CD4-positive, alpha-beta T cell treated with Interleukin-1 beta for 1 hour (primary cell): ENCODE results near the gene TESMIN.

Experiments
- DNase-seq, 2 donors: peaks; one replicate each; pipeline ENCODE4 v3.0.0-alpha.2; 2020 to 2022

TESMIN gene

GRCh38 chr11:68759991-68760390, 8.7 kb upstream of the TESMIN start:
- DNase-seq: no peak

- DNase-seq: no peak
Observed at GRCh38 chr11:68757711-68758110, 6.4 kb upstream of the TESMIN start.

GRCh38 chr11:68756171-68756766, 4.9 kb upstream of the TESMIN start:
- DNase-seq: no peak

GRCh38 chr11:68753300-68753699, 2.0 kb upstream of the TESMIN start:
- DNase-seq: no peak

GRCh38 chr11:68751004-68751325, 355 bp downstream of the TESMIN start:
- DNase-seq: no peak

GRCh38 chr11:68750195-68751003, 921 bp downstream of the TESMIN start:
- DNase-seq: peak in 1 of 2 donors; percentile 15

- DNase-seq: no peak
Observed at GRCh38 chr11:68749229-68750123, 1.8 kb downstream of the TESMIN start.

- DNase-seq: no peak
Observed at GRCh38 chr11:68748061-68748460, 3.3 kb downstream of the TESMIN start.

- no peak for DNase-seq
Observed at GRCh38 chr11:68743539-68743938, 7.8 kb downstream of the TESMIN start.

GRCh38 chr11:68741463-68741862, 9.9 kb downstream of the TESMIN start:
- DNase-seq: no peak

GRCh38 chr11:68735646-68736045, 15.7 kb downstream of the TESMIN start:
- DNase-seq: no peak

GRCh38 chr11:68735125-68735524, 16.2 kb downstream of the TESMIN start:
- no peak for DNase-seq

- no peak for DNase-seq
Observed at GRCh38 chr11:68734111-68734510, 17.2 kb downstream of the TESMIN start.

- no peak for DNase-seq
Observed at GRCh38 chr11:68727783-68728182, 23.5 kb downstream of the TESMIN start.

GRCh38 chr11:68724293-68724692, 27.0 kb downstream of the TESMIN start:
- DNase-seq: no peak

GRCh38 chr11:68722143-68722542, 29.2 kb downstream of the TESMIN start:
- no peak for DNase-seq

GRCh38 chr11:68721075-68721474, 30.2 kb downstream of the TESMIN start:
- DNase-seq: no peak

GRCh38 chr11:68715456-68716122, 35.7 kb downstream of the TESMIN start:
- DNase-seq: no peak

GRCh38 chr11:68714060-68714856, 37.1 kb downstream of the TESMIN start:
- no peak for DNase-seq

GRCh38 chr11:68711114-68711513, 40.2 kb downstream of the TESMIN start:
- DNase-seq: no peak

GRCh38 chr11:68710409-68710808, 40.9 kb downstream of the TESMIN start:
- no peak for DNase-seq

GRCh38 chr11:68709062-68709461, 42.3 kb downstream of the TESMIN start:
- DNase-seq: no peak
